HG02588 (cell line): ENCODE data around the gene CIAO3.
"Not testable (repeated sequence)": the region's sequence is repeated elsewhere in the genome, so short reads cannot be mapped to it uniquely, and the experiment has no call there.

Experiments used
- ATAC-seq: cut with Tn5 transposase; IDR thresholded peaks from one replicate; pipeline ENCODE4 v1.9.1; 2021; ENCODE audit warnings: mild to moderate bottlenecking, moderate library complexity; ENCODE audit not compliant: unreplicated experiment

CIAO3 gene

GRCh38 chr16:776298-776697 lies 35.5 kb upstream of the CIAO3 start:
- not testable (repeated sequence) for ATAC-seq

DNA sequence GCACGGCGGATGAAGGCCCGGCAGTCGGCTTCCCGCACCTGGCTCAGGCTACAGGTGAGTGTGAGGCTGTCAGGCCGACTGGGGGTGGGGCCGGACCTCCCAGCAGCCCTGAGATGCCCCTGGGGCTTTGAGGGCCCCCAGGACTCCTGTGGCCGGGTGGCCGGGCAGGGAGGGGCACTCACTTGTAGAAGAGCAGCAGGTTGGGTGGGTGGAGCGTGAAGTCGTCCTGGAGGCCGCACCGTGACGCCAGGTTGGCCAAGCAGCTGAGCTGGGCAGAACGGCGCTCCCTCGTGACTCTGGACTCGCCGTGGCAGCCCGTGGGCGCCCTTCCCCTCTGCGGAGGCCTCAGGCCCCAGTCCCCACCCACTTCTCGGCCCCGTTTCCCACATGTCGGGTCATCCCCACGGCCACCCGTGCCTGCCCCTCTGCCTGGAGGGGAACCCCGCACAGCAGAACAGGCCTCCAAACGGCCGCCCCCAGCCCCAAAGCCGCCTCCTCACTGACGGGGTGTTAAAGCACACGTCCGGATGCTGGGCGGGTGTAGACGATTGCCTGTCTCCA lies 34.5 kb upstream of the CIAO3 start:
- ATAC-seq: no peak

DNA sequence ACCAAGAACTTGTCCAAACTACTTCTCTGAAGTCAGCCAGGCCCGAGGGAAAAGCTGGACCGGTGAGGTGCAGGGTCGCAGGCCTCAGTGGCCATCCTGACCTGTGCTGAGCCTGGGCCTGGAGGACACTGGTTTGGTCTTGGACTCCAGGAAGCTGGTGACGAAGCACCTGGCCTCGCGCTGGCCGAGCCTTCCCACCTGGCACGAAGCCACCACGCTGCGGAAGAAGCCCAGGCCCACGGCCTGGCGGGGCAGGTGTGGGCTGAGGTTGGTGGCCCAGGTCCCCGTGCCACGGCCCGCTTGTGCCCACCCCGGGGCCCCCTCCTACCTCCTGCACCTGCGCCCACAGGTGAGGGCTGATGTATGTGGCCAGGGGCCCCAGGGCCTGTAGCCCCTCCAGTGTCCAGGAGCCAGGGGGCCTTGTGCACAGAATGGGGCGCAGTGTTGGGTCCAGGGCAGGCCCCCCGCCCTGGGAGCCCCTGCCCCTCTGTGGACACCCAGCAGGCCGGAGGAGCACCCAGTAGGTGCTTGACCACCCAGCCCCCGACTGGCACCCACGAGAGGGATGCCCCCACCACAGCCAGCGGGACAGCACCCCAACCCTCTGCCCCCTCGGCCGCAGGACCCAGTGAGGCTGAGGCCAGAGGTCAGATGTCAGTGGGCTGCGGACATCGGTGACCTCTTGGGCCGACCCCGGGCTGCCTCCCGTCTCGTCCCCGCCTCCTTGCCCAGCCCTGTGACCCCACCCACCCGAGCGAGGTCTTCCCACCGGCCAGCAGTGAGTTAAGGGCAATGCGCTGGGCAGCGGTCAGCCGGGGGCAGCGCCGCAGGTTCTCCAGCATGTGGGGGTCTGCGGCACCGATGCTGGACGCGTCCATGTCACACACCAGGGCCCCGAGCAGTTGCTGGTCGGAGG lies 33.5 kb upstream of the CIAO3 start:
- ATAC-seq: no peak

GRCh38 chr16:772959-773358 lies 32.2 kb upstream of the CIAO3 start:
- ATAC-seq: no peak

GRCh38 chr16:770411-770810 lies 29.6 kb upstream of the CIAO3 start:
- ATAC-seq: no peak

GRCh38 chr16:769934-770333 lies 29.1 kb upstream of the CIAO3 start:
- no peak for ATAC-seq

DNA sequence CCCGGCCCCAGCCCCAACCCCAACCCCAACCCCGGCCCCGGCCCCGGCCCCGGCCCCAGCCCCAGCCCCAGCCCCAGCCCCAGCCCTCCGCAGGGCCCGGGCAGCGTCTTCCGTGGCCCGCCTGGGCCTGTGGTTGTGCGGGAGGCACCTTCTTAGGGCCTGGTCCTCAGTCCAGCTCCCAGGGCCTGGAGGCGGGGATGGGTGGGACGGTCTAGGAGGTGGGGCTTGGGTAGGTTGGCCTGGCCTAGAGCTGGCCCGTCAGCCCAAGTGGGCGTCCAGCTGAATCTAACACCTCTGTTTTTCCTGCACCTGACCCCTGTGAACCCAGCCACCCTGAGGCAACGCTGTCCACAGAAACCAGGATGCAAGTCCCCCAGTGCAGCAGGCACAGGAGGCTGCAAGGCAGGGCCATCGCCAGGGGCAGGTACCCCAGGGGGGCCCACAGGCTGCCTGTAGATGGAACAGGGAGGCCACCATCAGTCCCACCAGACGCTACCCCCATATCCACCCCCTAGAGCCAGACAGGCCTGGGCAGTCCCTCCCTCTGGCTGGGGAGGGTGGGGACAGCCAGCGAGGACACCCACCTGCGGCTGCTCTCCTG lies 28.5 kb upstream of the CIAO3 start:
- no peak for ATAC-seq

GRCh38 chr16:768428-768827 lies 27.6 kb upstream of the CIAO3 start:
- no peak for ATAC-seq

DNA sequence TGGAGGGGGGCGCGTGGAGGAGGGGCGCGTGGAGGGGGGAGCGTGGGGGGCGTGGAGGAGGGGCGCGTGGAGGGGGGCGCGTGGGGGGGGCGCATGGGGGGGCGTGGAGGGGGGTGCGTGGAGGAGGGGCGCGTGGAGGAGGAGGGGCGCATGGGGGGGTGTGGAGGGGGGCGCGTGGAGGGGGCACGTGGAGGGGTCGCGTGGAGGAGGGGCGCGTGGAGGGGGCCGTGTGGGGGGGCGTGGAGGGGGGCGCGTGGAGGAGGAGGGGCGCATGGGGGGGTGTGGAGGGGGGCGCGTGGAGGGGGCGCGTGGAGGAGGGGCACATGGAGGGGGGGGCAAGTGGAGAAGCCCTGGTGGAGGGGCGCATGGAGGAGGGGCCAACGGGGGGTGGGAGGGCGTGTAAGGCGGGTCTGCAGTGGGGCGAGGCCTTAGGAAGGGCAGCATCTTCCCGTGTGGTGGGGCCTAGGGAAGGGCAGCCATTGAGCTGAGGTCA lies 27.0 kb upstream of the CIAO3 start:
- no peak for ATAC-seq

DNA sequence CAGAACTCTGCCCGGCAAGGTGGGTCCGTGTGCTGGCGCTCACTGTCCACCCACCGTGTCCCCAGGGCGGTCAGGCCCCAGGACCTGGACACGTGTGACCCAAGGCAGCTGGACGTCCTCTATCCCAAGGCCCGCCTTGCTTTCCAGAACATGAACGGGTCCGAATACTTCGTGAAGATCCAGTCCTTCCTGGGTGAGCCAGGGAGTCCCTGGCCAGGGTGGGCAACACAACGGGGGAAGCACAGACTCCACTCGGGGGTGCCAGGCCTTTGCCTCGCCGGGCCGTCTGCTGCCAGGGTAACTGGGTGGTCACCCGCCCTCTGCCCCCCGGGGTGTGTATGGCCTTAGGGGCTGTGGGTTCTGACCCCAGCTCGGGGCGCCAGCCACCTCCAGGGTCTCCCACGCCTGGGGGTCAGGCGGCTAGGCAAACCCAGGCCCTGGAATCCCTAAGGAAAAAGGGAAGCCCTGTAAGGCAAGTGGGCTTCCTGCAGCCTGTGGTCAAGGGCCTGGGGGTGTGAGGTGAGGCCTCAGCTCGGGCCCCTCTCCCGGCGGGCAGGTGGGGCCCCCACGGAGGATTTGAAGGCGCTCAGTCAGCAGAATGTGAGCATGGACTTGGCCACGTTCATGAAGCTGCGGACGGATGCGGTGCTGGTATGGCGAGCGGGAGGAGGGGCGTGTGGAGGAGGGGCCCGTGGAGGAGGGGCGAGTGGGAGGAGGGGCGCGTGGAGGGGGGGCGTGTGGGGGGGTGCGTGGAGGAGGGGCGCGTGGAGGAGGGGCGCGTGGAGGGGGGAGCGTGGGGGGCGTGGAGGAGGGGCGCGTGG lies 26.2 kb upstream of the CIAO3 start:
- ATAC-seq: no peak

DNA sequence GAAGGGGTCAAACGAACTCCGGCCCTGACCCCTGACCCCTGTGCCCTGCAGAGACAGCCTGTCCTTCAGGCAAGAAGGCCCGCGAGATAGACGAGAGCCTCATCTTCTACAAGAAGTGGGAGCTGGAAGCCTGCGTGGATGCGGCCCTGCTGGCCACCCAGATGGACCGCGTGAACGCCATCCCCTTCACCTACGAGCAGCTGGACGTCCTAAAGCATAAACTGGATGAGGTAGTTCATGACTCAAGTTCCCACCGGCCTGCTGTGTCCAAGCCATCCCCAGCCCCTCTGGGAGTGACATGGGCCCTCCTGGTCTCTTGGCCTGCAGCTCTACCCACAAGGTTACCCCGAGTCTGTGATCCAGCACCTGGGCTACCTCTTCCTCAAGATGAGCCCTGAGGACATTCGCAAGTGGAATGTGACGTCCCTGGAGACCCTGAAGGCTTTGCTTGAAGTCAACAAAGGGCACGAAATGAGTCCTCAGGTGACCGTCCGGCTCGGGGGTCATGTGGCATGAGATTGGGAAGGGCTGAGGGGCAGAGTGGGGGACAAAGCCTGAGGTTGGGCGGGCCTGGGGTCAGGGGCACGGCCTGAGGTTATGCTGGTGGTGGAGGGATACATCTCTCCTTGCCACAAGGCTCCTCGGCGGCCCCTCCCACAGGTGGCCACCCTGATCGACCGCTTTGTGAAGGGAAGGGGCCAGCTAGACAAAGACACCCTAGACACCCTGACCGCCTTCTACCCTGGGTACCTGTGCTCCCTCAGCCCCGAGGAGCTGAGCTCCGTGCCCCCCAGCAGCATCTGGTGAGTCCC lies 25.4 kb upstream of the CIAO3 start:
- ATAC-seq: no peak

DNA sequence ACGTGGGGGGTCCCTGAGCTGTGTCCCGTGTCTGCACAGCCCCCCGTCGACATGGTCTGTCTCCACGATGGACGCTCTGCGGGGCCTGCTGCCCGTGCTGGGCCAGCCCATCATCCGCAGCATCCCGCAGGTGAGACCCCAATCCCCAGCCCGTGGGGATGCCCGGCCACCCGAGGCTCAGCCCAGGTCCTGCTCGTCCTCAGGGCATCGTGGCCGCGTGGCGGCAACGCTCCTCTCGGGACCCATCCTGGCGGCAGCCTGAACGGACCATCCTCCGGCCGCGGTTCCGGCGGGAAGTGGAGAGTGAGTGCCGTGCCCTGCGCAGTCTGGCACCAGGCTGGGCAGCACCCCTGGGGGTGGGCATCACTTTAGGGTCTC lies 24.7 kb upstream of the CIAO3 start:
- ATAC-seq: no peak

DNA sequence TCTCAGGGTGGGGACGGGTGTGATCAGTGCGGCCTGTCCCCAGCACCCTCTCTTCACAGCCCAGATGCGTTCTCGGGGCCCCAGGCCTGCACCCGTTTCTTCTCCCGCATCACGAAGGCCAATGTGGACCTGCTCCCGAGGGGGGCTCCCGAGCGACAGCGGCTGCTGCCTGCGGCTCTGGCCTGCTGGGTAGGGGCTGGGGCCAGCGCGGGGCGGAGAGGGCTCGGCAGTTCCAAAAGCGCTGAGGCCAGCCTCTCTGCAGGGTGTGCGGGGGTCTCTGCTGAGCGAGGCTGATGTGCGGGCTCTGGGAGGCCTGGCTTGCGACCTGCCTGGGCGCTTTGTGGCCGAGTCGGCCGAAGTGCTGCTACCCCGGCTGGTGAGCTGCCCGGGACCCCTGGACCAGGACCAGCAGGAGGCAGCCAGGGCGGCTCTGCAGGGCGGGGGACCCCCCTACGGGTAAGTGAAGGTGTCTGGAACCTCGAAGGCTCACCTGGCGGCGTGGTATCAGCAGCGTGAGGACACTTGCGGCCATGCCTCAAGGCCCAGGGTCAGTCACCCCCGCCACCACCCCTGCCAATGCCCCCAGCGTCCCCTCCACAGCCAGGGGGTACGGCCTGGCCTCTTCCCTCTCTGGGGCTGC lies 24.2 kb upstream of the CIAO3 start:
- ATAC-seq: no peak

DNA sequence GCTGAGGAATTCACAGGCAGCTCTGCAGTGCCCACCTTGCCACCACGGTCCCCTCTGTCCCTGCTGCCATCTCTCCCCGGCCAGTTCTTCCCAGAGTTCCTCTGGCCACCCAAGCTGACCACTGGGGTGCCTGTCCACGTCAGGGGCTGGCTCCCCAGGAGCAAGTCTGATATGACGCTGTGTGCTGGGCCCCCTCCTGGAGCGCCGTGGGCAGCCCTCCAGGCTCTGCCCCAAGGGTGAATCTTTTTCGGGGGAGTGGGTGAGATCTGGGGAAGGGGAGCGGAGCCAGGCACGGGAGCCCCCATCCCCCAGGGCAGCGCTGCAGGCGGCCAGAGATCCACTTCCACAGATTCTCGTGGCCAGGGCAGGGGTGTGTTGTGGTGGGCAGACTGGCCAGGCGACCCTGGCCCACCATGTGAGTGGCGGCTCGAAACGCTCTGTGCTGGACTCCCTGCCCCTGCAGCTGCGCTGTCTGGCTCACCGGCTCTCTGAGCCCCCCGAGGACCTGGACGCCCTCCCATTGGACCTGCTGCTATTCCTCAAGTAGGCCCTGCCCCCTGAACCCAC lies 23.5 kb upstream of the CIAO3 start:
- ATAC-seq: no peak

DNA sequence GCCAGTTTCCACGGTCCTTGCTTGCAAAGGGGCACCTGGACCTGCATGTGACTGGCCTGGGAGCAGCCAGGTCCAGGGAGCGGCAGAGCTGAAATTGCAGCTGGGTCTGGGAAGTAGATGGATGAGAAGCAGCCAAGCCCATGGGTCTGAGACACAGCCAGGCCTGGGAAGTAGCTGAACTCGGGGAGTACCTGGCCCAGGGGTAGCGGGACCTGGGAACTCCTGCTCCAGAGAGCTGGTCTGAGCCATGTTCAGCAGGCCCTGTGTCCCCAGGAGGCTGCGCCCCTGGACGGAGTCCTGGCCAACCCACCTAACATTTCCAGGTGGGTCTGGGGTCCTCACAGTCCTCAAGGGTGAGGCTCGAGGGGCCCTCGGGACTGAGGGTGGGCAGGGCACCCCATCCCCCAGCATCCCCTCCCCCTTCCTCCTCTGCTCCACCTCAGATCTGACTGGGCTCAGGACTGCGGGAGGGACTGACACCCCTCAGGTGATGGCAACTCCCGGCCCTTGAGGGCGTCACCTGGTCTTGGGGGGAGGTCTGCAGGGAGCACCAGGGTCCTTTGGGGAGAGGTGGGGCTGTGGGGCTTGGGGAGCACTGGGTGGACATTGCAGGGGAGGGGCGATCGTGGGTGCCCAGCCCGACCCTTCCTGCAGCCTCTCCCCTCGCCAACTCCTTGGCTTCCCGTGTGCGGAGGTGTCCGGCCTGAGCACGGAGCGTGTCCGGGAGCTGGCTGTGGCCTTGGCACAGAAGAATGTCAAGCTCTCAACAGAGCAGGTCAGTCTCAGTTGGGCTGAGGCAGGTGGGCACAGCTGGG lies 22.8 kb upstream of the CIAO3 start:
- ATAC-seq: no peak

- ATAC-seq: no peak
Measured at GRCh38 chr16:762595-763268, 21.9 kb upstream of the CIAO3 start.

GRCh38 chr16:761625-762513 lies 21.1 kb upstream of the CIAO3 start:
- ATAC-seq: no peak
